WTC11 (cell line): ENCODE data around the gene MVK. TPM values are rescaled to one million over a fixed set of nuclear protein-coding genes. Genes with fewer than 3 reads are reported as not detected.

Experiments used
- ATAC-seq: fragments of 200-7000 bp; cut with Tn5 transposase; 2 replicates; pipeline ENCODE4 v1.10.0; 2021; ENCODE audit warnings: mild to moderate bottlenecking, moderate library complexity
- CTCF ChIA-PET: fragments of 300-600 bp; sonication (Branson Sonifier 250); formaldehyde crosslinking; loops from one replicate; lab custom pipeline; 2021; ENCODE audit warnings: antibody characterized with exemption; lab: Charles Lee
- POLR2A ChIA-PET: fragments of 350-600 bp; sonication (Branson Sonifier 250); formaldehyde crosslinking; loops from one replicate; lab custom pipeline; 2021; ENCODE audit warnings: antibody characterized with exemption; lab: Charles Lee
- DNase-seq: peaks from one replicate; pipeline ENCODE4 v3.0.0; 2021; ENCODE audit warnings: low spot score
- H3K27ac Mint-ChIP-seq: 2 replicates; pipeline ENCODE4 v1.8.0; 2021; ENCODE audit warnings: mixed read lengths
- H3K27me3 Mint-ChIP-seq: 2 replicates; pipeline ENCODE4 v1.8.0; 2021; ENCODE audit warnings: low read depth, mild to moderate bottlenecking, moderate library complexity, mixed read lengths
- H3K36me3 Mint-ChIP-seq: 2 replicates; pipeline ENCODE4 v1.8.0; 2021; ENCODE audit warnings: mixed read lengths
- H3K4me1 Mint-ChIP-seq: 2 replicates; pipeline ENCODE4 v1.8.0; 2022; ENCODE audit warnings: mixed read lengths
- H3K4me3 Mint-ChIP-seq: 2 replicates; pipeline ENCODE4 v1.8.0; 2021; ENCODE audit warnings: mild to moderate bottlenecking, moderate library complexity, mixed read lengths
- H3K9me3 Mint-ChIP-seq: 2 replicates; pipeline ENCODE4 v1.8.0; 2021; ENCODE audit warnings: mixed read lengths
- ATF1 ChIP-seq: sonication (generic); formaldehyde crosslinking; IDR thresholded peaks from 2 replicates; pipeline ENCODE4 v1.8.1; 2023; ENCODE audit warnings: mild to moderate bottlenecking, moderate library complexity, missing genetic modification reagents
- E2F1 ChIP-seq: sonication (generic); formaldehyde crosslinking; IDR thresholded peaks from 2 replicates; pipeline ENCODE4 v1.8.0; 2022; ENCODE audit warnings: mild to moderate bottlenecking, missing genetic modification reagents
- E2F5 ChIP-seq: sonication (generic); formaldehyde crosslinking; IDR thresholded peaks from 2 replicates; pipeline ENCODE4 v1.8.1; 2022; ENCODE audit warnings: mild to moderate bottlenecking, moderate library complexity, missing genetic modification reagents
- FOXP1 ChIP-seq: sonication (generic); formaldehyde crosslinking; IDR thresholded peaks from 2 replicates; pipeline ENCODE4 v1.8.0; 2022; ENCODE audit warnings: missing genetic modification reagents, mild to moderate bottlenecking, moderate library complexity, borderline replicate concordance
- GRHL2 ChIP-seq: fragments of 250-450 bp; sonication (Bioruptor Pico); IDR thresholded peaks from 2 replicates; pipeline ENCODE4 v1.8.0; 2022; ENCODE audit warnings: mild to moderate bottlenecking, moderate library complexity; ENCODE audit not compliant: insufficient replicate concordance, severe bottlenecking
- HMGA2 ChIP-seq: fragments of 250-450 bp; sonication (Bioruptor Pico); IDR thresholded peaks from 2 replicates; pipeline ENCODE4 v1.4.0; 2021; ENCODE audit warnings: mild to moderate bottlenecking, moderate library complexity
- MXD4 ChIP-seq: fragments of 250-450 bp; sonication (Bioruptor Pico); IDR thresholded peaks from 2 replicates; pipeline ENCODE4 v1.8.0; 2021; ENCODE audit warnings: mild to moderate bottlenecking, moderate library complexity, borderline replicate concordance
- MYBL2 ChIP-seq: sonication (generic); formaldehyde crosslinking; IDR thresholded peaks from 2 replicates; pipeline ENCODE4 v1.8.1; 2023; ENCODE audit warnings: mild to moderate bottlenecking, moderate library complexity, missing genetic modification reagents
- NFATC4 ChIP-seq: fragments of 250-450 bp; sonication (Bioruptor Pico); IDR thresholded peaks from 2 replicates; pipeline ENCODE4 v1.9.0; 2021; ENCODE audit warnings: mild to moderate bottlenecking
- PRDM15 ChIP-seq: sonication (generic); formaldehyde crosslinking; IDR thresholded peaks from 2 replicates; pipeline ENCODE4 v1.8.0; 2022; ENCODE audit warnings: missing genetic modification reagents
- SMAD3 ChIP-seq: sonication (generic); formaldehyde crosslinking; IDR thresholded peaks from 2 replicates; pipeline ENCODE4 v1.8.0; 2022; ENCODE audit warnings: missing genetic modification reagents, mild to moderate bottlenecking, borderline replicate concordance
- SP1 ChIP-seq: sonication (generic); formaldehyde crosslinking; conservative IDR thresholded peaks from 2 replicates; pipeline ENCODE4 v1.8.1; 2022; ENCODE audit warnings: missing genetic modification reagents
- TCF7 ChIP-seq: sonication (generic); formaldehyde crosslinking; IDR thresholded peaks from 2 replicates; pipeline ENCODE4 v1.8.0; 2022; ENCODE audit warnings: mild to moderate bottlenecking, low read depth, missing genetic modification reagents, moderate library complexity
- TP53 ChIP-seq: sonication (generic); formaldehyde crosslinking; IDR thresholded peaks from 2 replicates; pipeline ENCODE4 v1.8.1; 2023; ENCODE audit warnings: mild to moderate bottlenecking, missing genetic modification reagents
- USF2 ChIP-seq: sonication (generic); formaldehyde crosslinking; IDR thresholded peaks from 2 replicates; pipeline ENCODE4 v1.8.1; 2023; ENCODE audit warnings: mild to moderate bottlenecking, missing genetic modification reagents, moderate library complexity
- ZNF138 ChIP-seq: sonication (generic); formaldehyde crosslinking; conservative IDR thresholded peaks from 2 replicates; pipeline ENCODE4 v1.8.1; 2022; ENCODE audit warnings: mild to moderate bottlenecking, moderate library complexity, missing genetic modification reagents
- ZNF232 ChIP-seq: sonication (generic); formaldehyde crosslinking; IDR thresholded peaks from 2 replicates; pipeline ENCODE4 v1.8.0; 2022; ENCODE audit warnings: mild to moderate bottlenecking, missing genetic modification reagents
- ZNF281 ChIP-seq: sonication (generic); formaldehyde crosslinking; IDR thresholded peaks from 2 replicates; pipeline ENCODE4 v1.8.0; 2023; ENCODE audit warnings: mild to moderate bottlenecking, missing genetic modification reagents
- ZNF423 ChIP-seq: fragments of 250-450 bp; sonication (Bioruptor Pico); IDR thresholded peaks from 2 replicates; pipeline ENCODE4 v2.1.2; 2022; ENCODE audit warnings: mild to moderate bottlenecking, moderate library complexity
- ZNF425 ChIP-seq: fragments of 250-450 bp; sonication (Bioruptor Pico); conservative IDR thresholded peaks from 2 replicates; pipeline ENCODE4 v1.9.0; 2021; ENCODE audit warnings: mild to moderate bottlenecking
- total RNA-seq: library from RNA; stranded (reverse); gene quantifications from 3 replicates; pipeline ENCODE4 v1.2.3, GENCODE V29; 2021

MVK gene
- total RNA-seq, 1 experiment from 2014 or later = 13.2 TPM

GRCh38 chr12:109596418-109597244 lies 23.0 kb downstream of the MVK start:
- ATAC-seq (0 out of 2 replicates have a peak, but pooled peaks have one; percentile 6), DNase-seq (no peak)
- ChIA-PET CTCF (interaction anchor here (1.4 to 5.1 kb wide), 18 partner anchors 10 to 177 kb away, joined by 3 to 108 read pairs (median 13); partner anchors contain the start of genes FAM222A, MMAB and MVK), POLR2A (no interaction called here)
- H3K4me3 Mint-ChIP-seq = no peak overlapping the region
- no peaks in the 10 kb centered on the region for H3K27me3 Mint-ChIP-seq
- no peaks in the 10 kb centered on the region for H3K9me3 Mint-ChIP-seq
- H3K4me1 Mint-ChIP-seq = peaks cover 15% of the 10 kb centered on the region
- peak overlapping the region; percentile 66 for H3K27ac Mint-ChIP-seq
- H3K36me3 Mint-ChIP-seq = no peaks in the 10 kb centered on the region
- TF ChIP-seq TCF7 (CRISPR knock-in tag) (no peak), E2F1 (no peak), HMGA2 (no peak), ZNF232 (CRISPR knock-in tag) (no peak), PRDM15 (no peak), SP1 (no peak), MYBL2 (no peak), ZNF425 (CRISPR knock-in tag) (no peak), NFATC4 (CRISPR knock-in tag) (no peak), ZNF281 (CRISPR knock-in tag) (no peak), ZNF423 (CRISPR knock-in tag) (no peak), MXD4 (CRISPR knock-in tag) (no peak), ZNF138 (CRISPR knock-in tag) (no peak), SMAD3 (no peak), FOXP1 (CRISPR knock-in tag) (no peak), TP53 (CRISPR knock-in tag) (no peak), E2F5 (CRISPR knock-in tag) (no peak), GRHL2 (CRISPR knock-in tag) (no peak), USF2 (no peak), ATF1 (CRISPR knock-in tag) (no peak)
